OCI-LY7 (cell line): Measurements from ENCODE around the gene CCNF.

ENCODE experiments used
- EZH2phosphoT487 ChIP-seq: fragments of 200-600 bp; sonication (generic); IDR thresholded peaks from 2 replicates; pipeline ENCODE4 v1.6.1; 2018; ENCODE audit warnings: low read depth, borderline replicate concordance, mild to moderate bottlenecking, mixed run types, antibody characterized with exemption, low read length, moderate library complexity, mixed read lengths
- TF ChIP-seq, protein P1 (sequence below): fragments of 200-600 bp; sonication (generic); conservative IDR thresholded peaks from 2 replicates; pipeline ENCODE4 v1.5.1; 2014; ENCODE audit warnings: mild to moderate bottlenecking, antibody characterized with exemption, low read length, moderate library complexity, mixed read lengths

DNA sequence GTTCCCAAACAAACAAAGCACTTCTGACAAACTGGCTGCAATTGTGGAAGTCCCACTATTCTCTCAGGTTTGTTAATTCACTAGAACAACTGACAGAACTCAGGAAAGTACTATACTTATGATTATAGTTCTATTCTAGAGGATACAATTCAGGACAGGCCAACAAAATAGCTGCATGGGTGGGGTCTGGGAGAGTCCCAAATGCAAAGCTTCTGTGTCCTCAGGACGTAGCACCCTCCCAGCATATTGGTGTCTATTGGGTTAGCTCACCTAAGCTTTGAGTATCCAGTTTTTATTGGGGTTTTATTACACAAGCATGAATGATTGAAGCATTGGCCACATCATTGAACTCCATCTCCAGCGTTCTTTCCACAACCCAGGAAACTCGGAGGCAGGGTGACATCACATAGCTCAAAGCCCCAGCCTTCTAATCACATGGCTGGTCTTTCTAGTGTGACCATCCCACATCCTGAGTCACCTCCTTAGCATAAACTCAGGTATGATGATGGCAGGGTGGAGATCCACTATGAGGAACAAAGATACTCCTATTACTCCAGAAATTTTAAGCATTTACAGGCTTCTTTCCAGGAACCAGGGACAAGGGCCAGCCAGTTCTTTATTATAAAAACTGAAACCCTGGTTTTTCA is 43.9 kb upstream of the CCNF start:
- TF ChIP-seq, protein P1, sequence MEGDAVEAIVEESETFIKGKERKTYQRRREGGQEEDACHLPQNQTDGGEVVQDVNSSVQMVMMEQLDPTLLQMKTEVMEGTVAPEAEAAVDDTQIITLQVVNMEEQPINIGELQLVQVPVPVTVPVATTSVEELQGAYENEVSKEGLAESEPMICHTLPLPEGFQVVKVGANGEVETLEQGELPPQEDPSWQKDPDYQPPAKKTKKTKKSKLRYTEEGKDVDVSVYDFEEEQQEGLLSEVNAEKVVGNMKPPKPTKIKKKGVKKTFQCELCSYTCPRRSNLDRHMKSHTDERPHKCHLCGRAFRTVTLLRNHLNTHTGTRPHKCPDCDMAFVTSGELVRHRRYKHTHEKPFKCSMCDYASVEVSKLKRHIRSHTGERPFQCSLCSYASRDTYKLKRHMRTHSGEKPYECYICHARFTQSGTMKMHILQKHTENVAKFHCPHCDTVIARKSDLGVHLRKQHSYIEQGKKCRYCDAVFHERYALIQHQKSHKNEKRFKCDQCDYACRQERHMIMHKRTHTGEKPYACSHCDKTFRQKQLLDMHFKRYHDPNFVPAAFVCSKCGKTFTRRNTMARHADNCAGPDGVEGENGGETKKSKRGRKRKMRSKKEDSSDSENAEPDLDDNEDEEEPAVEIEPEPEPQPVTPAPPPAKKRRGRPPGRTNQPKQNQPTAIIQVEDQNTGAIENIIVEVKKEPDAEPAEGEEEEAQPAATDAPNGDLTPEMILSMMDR, result no peak
- no peak for TF ChIP-seq EZH2phosphoT487
